ENCODE measurements around the gene PDZD11.

DNA sequence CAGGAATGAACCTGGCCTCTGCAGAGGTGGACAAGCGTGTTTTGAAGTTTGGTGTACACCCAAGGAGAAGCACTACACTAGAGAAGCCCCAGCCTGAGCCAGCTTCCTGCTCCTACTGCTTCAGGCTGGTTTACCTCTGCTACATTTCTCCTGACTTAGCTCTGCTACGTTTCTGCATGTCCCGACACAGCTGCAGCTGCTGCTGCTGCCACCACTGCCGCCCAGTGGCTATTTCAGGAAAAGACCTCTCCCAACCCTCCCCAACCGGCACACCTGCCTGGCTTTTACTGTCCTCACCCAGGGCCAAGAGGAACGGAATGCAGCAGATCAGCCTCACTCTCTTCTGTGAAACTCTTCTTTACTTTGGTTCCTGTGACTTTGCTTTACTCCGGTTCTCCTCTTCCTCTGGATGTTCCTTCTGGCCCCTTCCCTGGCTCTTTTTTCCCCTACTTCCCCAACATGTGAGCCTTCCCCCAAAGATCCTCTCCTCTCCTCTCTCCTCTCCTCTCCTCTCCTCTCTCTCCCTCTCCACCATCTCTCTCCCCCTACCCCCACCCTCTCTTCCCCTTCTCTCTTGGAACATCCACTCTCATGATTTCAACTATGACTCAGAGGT is 26.7 kb downstream of the PDZD11 start:
- TF ChIP-seq POLR2A (IDR thresholded peaks at IDR 0.05), result no peak
- TF ChIP-seq, protein P1, sequence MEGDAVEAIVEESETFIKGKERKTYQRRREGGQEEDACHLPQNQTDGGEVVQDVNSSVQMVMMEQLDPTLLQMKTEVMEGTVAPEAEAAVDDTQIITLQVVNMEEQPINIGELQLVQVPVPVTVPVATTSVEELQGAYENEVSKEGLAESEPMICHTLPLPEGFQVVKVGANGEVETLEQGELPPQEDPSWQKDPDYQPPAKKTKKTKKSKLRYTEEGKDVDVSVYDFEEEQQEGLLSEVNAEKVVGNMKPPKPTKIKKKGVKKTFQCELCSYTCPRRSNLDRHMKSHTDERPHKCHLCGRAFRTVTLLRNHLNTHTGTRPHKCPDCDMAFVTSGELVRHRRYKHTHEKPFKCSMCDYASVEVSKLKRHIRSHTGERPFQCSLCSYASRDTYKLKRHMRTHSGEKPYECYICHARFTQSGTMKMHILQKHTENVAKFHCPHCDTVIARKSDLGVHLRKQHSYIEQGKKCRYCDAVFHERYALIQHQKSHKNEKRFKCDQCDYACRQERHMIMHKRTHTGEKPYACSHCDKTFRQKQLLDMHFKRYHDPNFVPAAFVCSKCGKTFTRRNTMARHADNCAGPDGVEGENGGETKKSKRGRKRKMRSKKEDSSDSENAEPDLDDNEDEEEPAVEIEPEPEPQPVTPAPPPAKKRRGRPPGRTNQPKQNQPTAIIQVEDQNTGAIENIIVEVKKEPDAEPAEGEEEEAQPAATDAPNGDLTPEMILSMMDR (IDR thresholded peaks at IDR 0.05), result peak in 5 of 6 experiments; percentile 38 to 67 (median 62)
